Prostate gland (tissue), 2 donors: ENCODE data around the gene SLC22A16.

Experiments
- CTCF ChIP-seq, 4 experiments: fragments of 200-600 bp in 2 of 4; fragments of 450-650 bp in 2 of 4; sonication (generic) in 2 of 4; IDR thresholded peaks; 1 replicate in 3 of 4; 2 replicates in 1 of 4; pipeline ENCODE4 v1.5.1; 2016 to 2019; ENCODE audit warnings: antibody characterized with exemption in 4 of 4, mild to moderate bottlenecking in 2 of 4, moderate library complexity in 2 of 4
- POLR2A ChIP-seq: fragments of 450-650 bp; IDR thresholded peaks from one replicate; pipeline ENCODE4 v1.6.1; 2016; ENCODE audit warnings: antibody characterized with exemption, mild to moderate bottlenecking

- TF ChIP-seq CTCF (IDR thresholded peaks at IDR 0.05) (no peak), POLR2A (no peak)
Observed at GRCh38 chr6:110392727-110393126, 83.7 kb downstream of the SLC22A16 start.
